WERI-Rb-1 (cell line): ENCODE measurements around the gene TMEM178B.
"Not testable (repeated sequence)": the region's sequence is repeated elsewhere in the genome, so short reads cannot be mapped to it uniquely, and the experiment has no call there.

Source experiments
- DNase-seq: peaks from one replicate; pipeline ENCODE4 v3.0.0-alpha.2; 2020
- H3K27ac ChIP-seq: fragments of 250-450 bp; sonication (Bioruptor Pico); 2 replicates; pipeline ENCODE4 v1.5.1; 2020; ENCODE audit warnings: mild to moderate bottlenecking, moderate library complexity
- H3K27me3 ChIP-seq: fragments of 250-450 bp; sonication (Bioruptor Pico); 2 replicates; pipeline ENCODE4 v1.5.1; 2021; ENCODE audit warnings: mild to moderate bottlenecking, low read depth, moderate library complexity; ENCODE audit not compliant: insufficient read depth, severe bottlenecking
- H3K36me3 ChIP-seq: fragments of 250-450 bp; sonication (Bioruptor Pico); 2 replicates; pipeline ENCODE4 v1.5.1; 2020; ENCODE audit warnings: mild to moderate bottlenecking, moderate library complexity
- H3K4me3 ChIP-seq: 2 replicates; pipeline ENCODE4 v1.5.1; 2011; ENCODE audit warnings: low read depth, mild to moderate bottlenecking, control low read depth, low read length
- H3K9me3 ChIP-seq: fragments of 250-450 bp; sonication (Bioruptor Pico); 2 replicates; pipeline ENCODE4 v1.5.1; 2021; ENCODE audit warnings: mild to moderate bottlenecking, moderate library complexity; ENCODE audit not compliant: severe bottlenecking
- TF ChIP-seq, protein P1 (sequence below): IDR thresholded peaks from 2 replicates; pipeline ENCODE4 v1.5.1; 2011; ENCODE audit warnings: low read depth, mild to moderate bottlenecking, control low read depth, inconsistent platforms, low read length

Gene TMEM178B

DNA sequence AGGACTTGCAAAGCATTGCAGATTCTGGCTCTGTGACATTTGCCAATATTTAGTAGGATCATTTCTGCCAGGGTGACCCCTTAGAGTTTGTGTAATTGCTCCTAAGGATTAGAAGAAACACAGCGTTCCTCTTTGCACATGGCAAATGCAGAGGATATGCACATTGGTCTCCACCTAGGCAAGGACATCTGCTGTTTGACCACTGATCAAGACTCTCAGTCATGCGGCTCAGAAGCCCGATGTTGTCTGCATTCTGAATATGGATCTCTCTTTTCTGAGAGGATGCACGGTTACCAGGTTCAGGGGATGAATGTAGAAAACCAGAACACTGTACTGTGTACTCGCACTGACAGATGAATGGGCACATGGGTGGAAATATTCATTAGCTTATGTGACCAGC, 296.8 kb downstream of the TMEM178B start:
- TF ChIP-seq, protein P1, sequence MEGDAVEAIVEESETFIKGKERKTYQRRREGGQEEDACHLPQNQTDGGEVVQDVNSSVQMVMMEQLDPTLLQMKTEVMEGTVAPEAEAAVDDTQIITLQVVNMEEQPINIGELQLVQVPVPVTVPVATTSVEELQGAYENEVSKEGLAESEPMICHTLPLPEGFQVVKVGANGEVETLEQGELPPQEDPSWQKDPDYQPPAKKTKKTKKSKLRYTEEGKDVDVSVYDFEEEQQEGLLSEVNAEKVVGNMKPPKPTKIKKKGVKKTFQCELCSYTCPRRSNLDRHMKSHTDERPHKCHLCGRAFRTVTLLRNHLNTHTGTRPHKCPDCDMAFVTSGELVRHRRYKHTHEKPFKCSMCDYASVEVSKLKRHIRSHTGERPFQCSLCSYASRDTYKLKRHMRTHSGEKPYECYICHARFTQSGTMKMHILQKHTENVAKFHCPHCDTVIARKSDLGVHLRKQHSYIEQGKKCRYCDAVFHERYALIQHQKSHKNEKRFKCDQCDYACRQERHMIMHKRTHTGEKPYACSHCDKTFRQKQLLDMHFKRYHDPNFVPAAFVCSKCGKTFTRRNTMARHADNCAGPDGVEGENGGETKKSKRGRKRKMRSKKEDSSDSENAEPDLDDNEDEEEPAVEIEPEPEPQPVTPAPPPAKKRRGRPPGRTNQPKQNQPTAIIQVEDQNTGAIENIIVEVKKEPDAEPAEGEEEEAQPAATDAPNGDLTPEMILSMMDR, result no peak
- Histone ChIP-seq H3K4me3 (no peak overlapping the region), H3K9me3 (no peaks in the 10 kb centered on the region), H3K36me3 (no peaks in the 10 kb centered on the region), H3K27me3 (no peaks in the 10 kb centered on the region), H3K27ac (no peak overlapping the region)
- DNase-seq, result no peak

DNA sequence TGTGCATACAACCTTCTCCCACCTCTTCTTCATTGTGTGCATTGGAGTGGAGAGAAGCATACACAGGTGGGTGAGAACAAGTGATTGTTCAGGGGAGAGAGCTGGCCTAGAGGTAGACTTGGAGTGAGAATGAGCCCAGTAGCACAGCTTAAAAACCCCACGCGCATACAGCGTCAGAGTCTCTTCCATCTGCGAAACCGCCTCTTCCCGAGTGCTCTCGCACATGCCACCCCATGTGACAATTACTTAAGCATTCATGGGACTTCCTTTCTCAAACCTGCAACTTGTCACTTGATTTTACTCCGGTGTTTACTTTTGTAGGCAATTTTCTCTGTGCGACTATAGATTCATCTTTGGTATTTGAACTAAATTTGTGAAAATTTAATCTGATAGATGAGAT, 300.6 kb downstream of the TMEM178B start:
- no peak overlapping the region for H3K27ac ChIP-seq
- no peaks in the 10 kb centered on the region for H3K27me3 ChIP-seq
- no peak overlapping the region for H3K4me3 ChIP-seq
- no peak for DNase-seq
- H3K36me3 ChIP-seq, result no peaks in the 10 kb centered on the region
- TF ChIP-seq, protein P1, result no peak
- no peaks in the 10 kb centered on the region for H3K9me3 ChIP-seq

- Histone ChIP-seq H3K9me3 (no peaks in the 10 kb centered on the region), H3K36me3 (no peaks in the 10 kb centered on the region), H3K27me3 (no peaks in the 10 kb centered on the region), H3K27ac (no peak overlapping the region), H3K4me3 (no peak overlapping the region)
- TF ChIP-seq, protein P1, result no peak
- DNase-seq, result no peak
These were observed 301.6 kb downstream of the TMEM178B start for GRCh38 chr7:141375442-141375841.

GRCh38 chr7:141377906-141378305, 304.0 kb downstream of the TMEM178B start:
- no peaks in the 10 kb centered on the region for H3K9me3 ChIP-seq
- DNase-seq, result no peak
- no peaks in the 10 kb centered on the region for H3K36me3 ChIP-seq
- H3K27ac ChIP-seq, result no peak overlapping the region
- TF ChIP-seq, protein P1, result no peak
- H3K4me3 ChIP-seq, result no peak overlapping the region
- no peaks in the 10 kb centered on the region for H3K27me3 ChIP-seq

GRCh38 chr7:141378405-141378804, 304.5 kb downstream of the TMEM178B start:
- DNase-seq, result no peak
- no peaks in the 10 kb centered on the region for H3K36me3 ChIP-seq

GRCh38 chr7:141381794-141382427, 308.0 kb downstream of the TMEM178B start:
- H3K27ac ChIP-seq, result no peak overlapping the region
- no peaks in the 10 kb centered on the region for H3K9me3 ChIP-seq
- TF ChIP-seq, protein P1, result no peak
- H3K27me3 ChIP-seq, result no peaks in the 10 kb centered on the region
- DNase-seq, result no peak
- H3K4me3 ChIP-seq, result no peak overlapping the region
- H3K36me3 ChIP-seq, result no peaks in the 10 kb centered on the region

More at GRCh38 chr7:141378405-141378804, 304.5 kb downstream of the TMEM178B start:
- H3K27me3 ChIP-seq, result no peaks in the 10 kb centered on the region
- TF ChIP-seq, protein P1, result no peak
- H3K4me3 ChIP-seq, result no peak overlapping the region
- H3K27ac ChIP-seq, result no peak overlapping the region
- H3K9me3 ChIP-seq, result no peaks in the 10 kb centered on the region

DNA sequence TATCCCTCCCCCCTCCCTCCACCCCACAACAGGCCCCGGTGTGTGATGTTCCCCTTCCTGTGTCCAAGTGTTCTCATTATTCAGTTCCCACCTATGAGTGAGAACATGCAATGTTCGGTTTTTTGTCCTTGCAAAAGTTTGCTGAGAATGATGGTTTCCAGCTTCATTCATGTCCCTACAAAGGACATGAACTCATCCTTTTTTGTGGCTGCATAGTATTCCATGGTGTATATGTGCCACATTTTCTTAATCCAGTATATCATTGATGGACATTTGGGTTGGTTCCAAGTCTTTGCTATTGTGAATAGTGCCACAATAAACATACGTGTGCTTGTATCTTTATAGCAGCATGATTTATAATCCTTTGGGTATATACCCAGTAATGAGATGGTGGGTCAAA, 309.5 kb downstream of the TMEM178B start:
- not testable (repeated sequence) for H3K27me3 ChIP-seq, H3K36me3 ChIP-seq, DNase-seq, H3K4me3 ChIP-seq, H3K27ac ChIP-seq, H3K9me3 ChIP-seq
